GM12891 (cell line): Measurements from ENCODE around the gene ZNF282.

Experiments
- POLR2A ChIP-seq: IDR thresholded peaks from 2 replicates; pipeline ENCODE4 v1.6.1; 2011; ENCODE audit warnings: low read depth, low read length, control low read depth
- POLR2AphosphoS5 ChIP-seq: IDR thresholded peaks from 2 replicates; pipeline ENCODE4 v1.6.1; 2011; ENCODE audit warnings: low read depth, low read length, control low read depth
- SPI1 ChIP-seq: IDR thresholded peaks from 2 replicates; pipeline ENCODE4 v1.6.1; 2011; ENCODE audit warnings: low read depth, low read length, control low read depth
- TAF1 ChIP-seq: IDR thresholded peaks from 2 replicates; pipeline ENCODE4 v1.6.1; 2011; ENCODE audit warnings: low read depth, low read length, control low read depth

DNA sequence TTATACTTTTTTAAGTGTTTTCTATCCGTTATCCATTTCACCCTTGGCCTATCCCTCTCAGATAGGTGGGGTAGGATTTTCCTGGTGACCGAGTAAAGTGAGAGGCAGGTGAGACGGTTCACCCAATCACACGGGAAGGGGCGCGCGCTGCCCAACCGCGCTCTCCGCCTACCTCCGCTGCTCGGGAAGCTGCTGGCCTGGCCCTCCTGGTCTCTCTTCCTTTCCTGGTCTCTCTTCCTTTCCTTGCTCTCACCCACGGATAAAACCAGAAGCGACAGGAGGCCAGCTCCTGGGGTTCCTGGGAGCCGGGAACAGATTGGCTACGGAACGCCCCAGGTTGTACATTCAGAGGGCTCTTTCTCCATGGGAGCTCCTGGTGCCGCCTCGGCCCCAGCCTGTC, 29.8 kb downstream of the ZNF282 start:
- no peak for TF ChIP-seq POLR2AphosphoS5
- TF ChIP-seq POLR2A, result no peak
- no peak for TF ChIP-seq TAF1
- no peak for TF ChIP-seq SPI1
